GM18868 (cell line): ENCODE data around the gene PTPN4.
A peak's percentile ranks its signal among the peaks of the same experiment; 100 is the strongest.

ENCODE experiments used
- ATAC-seq: cut with Tn5 transposase; IDR thresholded peaks from one replicate; pipeline ENCODE4 v1.9.1; 2021; ENCODE audit warnings: mild to moderate bottlenecking, moderate library complexity; ENCODE audit not compliant: unreplicated experiment

PTPN4 gene

DNA sequence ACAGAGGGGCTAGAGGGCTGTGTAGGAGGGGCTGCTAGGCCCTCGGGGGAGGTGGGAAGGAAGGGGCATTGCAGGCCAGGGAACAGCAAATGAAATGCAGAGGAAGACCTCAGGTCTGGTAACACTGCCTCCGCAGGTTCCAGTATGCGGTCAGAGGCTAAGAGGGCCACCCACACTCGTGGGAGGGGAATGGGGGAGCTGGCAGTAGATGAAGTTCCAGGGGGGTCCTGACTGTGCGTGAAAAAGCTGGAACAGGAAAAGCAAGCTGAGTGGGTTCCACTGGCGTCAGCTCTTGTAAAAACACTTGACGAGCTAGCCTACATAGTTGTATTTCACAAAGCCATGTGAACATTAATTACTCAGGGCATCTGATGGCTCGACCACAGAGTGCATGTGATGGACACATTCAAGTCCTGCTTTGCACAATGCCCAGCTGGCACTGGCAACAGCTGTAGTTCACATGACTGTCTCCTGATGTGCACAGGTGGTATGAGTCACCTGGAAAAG lies 29.0 kb upstream of the PTPN4 start:
- no peak for ATAC-seq

DNA sequence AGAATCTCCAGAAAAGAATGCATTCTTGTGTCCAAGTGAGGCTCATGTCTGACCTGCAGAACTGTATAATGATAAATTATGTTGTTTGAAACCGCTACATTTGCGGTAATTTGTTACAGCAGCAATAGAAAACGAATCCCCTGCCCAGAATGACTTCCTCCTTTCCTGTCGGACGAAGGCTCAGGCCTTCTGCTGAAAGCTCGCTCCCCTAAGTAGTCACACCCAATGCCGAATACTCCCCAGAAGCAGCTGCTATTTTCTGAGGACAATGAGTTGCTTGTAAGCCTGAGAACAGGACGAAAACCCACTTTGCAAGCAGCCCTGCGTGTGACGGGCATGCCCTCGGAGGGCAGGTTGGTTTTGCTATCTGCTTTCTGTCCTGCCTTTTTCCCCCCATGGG lies 27.7 kb upstream of the PTPN4 start:
- ATAC-seq: no peak

DNA sequence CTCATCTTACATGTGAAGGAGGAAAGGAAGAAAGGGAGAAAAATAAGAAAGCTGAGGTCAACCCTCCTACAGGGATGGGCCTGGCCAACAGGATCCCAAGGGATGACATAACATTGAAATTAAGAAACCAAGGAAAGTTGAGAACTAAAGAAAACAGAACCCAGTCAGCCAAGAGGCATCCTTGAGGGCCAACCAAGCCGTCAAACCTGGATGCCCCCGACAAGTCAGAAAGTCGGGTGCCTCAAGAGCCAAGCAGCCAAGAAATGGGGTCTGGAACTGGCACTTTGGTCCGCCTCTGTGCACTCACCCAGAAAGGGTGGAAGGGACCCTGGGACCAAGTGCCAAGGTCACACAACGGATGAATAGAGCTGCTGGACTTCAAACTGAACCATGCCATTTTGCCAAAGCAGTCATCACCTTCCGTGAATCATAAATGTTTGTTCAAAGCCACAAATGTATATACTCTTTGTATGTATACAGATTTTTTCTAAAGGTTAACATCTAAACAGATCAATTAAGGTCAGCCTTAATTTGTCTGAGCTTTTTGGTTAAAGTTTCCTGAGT lies 27.0 kb upstream of the PTPN4 start:
- no peak for ATAC-seq

DNA sequence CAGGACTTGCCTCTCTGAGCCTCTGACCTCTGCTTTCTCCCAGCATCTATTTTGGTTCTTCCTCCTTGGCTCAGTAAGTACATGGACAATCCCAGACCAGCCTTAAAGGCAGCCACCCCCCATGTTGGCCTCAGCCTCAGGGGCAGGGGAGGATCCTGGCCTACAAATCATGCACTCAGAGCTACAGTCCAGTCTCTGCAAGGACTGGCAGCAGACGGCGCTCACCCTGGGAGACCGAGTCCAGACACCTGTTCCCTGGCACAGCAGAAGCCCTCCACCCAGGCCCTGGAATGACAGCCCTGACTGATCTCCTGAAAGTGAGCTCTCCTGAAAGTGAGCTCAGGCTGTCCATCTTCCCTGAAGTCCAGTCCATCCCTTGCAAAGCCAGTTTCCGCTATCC lies 25.7 kb upstream of the PTPN4 start:
- ATAC-seq: no peak

DNA sequence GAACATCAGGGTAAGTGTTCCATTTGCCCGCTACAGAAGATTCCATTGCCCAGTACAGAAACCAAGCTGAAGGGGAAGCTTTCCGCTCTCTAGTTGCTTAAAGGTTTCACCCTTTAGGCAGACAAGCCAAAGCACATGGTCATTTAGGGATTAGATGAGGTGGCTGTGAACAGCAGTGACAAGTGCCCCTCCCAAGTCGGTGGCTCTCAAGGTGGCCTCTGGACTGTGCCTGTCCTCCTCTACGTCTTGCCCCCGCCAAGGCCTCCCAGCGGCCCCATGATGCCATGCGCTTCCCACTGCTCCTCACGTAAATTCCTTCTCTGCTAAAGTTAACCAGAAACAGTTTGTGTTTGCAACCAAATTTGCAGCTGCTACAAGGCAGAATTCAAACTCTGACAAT lies 24.2 kb upstream of the PTPN4 start:
- no peak for ATAC-seq

DNA sequence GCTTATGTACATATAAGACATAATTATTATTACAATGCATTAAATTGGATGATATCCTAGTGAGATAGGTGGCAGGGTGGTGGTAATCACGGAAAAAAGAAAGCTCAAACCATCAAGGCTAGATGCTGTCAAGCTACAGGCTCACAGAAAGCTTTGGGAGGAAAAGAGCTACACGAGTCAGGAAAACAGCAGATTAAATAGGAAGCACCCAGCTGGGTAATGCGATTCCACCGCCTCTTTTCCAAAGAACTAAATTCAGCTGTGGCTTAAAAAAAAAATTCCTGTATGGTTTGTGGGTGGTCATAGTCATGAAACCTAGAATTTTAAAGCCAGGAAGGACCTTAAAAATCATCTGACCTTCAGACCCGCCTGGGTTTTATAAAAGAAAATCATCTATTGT lies 23.7 kb upstream of the PTPN4 start:
- ATAC-seq: no peak

DNA sequence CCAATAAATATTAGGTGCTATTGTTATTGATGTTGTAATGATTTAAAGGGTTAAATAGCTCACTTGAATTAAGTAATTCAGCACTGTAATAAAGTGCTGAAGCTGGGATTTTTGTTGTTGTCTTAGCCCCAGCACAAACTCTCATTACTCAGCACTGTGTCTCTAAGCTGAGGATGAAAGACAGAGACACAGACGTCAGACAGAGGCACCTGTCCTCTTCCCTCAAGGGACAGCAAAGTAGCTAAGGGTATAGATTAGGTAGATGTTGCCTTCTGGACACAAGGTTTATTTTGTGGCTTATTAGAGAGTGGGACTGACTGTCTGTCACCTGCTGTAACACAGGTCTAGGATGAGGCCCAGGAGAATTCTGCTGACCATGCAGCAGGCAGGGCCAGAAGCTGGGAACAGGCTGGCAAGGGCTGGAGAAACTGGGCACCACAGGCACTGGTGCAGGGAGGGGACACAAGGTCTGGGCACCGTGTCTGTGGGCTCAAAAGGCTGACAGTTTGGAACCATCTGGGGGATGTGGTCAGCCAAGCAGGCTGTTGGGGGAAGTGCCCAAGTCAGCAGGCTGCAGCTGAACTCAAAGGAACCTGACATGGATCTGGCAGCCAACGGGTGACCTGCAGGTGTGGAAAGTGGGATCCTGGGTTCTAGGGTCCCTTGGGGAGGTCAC lies 20.0 kb upstream of the PTPN4 start:
- ATAC-seq: no peak

DNA sequence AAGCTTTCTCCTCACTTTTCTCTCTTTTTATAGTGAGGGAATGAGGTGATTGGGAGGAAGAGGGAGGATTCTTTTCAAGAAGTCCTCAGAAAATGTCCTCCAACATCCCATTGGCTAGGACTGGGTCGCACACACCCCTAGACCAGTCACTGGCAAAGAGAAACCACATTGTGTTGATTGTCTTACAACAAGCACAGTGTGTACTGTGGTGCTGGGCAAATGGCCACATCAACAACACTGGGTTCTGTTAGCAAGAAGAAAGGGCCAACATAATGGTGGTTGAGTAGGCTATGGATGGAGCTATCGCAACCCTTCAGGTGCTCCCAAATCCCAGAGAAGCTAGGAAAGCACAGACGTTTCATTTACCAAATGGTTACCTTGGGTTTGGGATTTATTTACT lies 18.7 kb upstream of the PTPN4 start:
- no peak for ATAC-seq

DNA sequence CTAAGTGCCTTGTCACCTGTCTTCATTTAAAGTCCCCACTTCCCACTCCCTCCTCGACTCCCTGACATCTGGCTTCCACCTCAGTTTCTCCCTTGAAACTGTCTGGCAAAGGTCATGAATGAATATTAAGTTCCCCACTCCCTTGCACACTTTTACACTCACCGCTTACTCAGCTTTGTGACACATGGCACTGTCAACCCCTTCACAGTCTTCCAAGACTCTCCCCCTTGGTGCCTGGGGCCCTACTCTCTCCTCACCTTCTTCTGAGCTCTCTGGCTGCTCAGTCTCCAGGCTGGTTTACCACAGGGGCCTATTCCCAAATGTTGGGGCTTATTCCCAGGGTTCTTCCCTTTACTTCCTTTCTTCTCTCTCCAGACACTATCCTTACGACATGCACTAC lies 17.9 kb upstream of the PTPN4 start:
- no peak for ATAC-seq

DNA sequence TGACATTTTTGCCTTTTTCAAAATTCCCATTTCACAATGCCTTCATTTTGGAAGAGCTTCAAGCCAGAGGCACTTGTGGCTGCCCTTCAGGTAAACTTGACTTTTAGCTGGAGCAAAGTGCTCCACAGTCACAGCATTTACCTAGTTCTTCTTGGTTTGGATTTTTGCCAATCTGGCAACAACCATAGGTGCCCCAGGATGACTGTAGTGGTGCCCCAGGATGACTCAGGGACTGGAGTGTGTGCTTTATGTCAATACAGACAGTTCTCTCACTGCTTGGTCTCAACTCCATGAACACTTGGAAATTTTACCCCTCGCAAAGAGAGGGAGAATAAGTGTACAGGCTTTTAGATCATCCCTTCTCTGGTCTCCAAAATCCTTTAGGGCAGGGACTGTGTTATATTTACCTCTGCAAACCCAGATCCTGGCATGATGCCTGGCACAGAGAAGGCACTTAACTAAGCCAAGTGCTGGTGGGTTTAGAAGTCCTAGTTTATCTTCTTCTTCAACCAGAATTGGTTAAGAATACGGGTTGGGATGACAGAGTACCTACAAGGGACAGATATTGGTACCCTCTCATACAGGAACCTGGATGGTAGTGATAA lies 15.3 kb upstream of the PTPN4 start:
- ATAC-seq: no peak

DNA sequence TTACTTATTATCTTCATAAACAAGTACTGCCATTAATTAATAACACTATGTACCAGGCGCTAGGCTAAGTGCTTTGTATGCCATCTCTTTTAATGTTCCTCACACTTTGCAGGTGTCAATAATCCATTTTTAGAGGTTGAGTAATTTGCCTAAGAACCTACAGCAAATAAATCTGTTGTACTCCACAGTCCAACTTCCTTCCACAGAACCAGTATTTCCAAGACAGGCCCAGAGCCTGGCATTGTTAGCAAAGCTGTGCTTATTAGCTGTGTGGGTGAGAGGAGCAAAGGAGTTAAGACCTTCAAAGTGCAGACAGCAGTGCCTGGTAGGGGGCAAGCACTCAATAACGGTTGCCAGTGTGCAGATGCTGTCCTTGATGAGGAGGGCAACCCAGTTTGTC lies 14.2 kb upstream of the PTPN4 start:
- ATAC-seq: no peak

DNA sequence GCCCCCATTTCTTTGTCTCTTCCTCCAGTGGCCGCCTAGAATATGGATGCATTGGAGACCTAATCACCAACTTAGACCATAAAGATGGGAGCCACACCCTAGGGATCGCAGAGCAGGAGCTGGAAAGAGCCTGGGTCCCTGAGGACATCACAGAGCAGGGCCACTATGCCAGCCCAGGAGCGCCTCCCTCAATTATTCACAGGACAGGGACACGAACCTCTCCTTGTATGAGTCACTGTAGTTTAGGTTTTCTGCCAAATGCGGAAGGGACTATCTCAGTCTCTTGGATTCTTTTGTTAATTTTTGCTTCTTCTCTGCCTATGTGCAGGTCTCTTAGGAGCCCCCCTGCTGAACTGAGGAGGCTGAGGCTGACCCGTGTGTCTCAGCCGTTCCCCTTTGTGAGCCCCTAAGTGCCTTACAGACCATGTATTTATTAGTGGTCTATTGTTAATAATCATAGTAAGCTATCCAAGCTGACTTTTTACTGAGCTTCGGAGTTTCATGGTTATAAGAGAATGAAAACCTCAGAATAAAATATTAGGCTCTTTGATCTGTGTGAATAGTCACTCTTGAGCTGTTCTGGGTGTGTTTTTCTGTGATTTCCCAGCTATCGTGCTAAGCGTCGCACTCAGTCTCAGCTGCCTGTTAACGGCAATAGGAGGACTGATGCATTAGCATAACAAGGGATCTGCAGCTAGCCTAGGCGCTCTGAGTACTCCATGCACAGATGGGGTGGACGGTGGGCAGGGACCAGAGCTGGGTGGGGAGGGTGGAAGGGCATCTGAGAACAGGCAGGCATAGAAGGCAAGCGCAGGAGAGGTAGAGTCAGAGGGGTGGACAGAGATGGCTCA lies 12.7 kb upstream of the PTPN4 start:
- ATAC-seq: no peak

DNA sequence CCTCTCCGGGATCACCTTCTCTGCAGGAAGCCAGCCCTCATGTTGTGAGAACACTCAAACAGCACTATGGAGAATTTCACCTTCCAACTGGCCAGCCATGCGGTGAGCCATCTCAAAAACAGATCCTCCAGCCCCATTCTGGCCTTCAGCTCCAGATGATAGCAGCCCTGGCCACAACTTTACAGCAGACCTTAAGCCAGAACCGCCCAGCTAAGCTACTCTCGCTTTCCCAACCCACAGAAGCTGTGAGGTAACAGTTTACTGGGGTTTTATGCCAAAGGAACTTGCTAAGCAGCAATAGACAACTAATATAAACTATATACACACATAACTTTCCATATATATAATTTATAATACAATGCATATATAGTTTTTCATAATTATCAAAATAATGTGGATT lies 11.6 kb upstream of the PTPN4 start:
- no peak for ATAC-seq

DNA sequence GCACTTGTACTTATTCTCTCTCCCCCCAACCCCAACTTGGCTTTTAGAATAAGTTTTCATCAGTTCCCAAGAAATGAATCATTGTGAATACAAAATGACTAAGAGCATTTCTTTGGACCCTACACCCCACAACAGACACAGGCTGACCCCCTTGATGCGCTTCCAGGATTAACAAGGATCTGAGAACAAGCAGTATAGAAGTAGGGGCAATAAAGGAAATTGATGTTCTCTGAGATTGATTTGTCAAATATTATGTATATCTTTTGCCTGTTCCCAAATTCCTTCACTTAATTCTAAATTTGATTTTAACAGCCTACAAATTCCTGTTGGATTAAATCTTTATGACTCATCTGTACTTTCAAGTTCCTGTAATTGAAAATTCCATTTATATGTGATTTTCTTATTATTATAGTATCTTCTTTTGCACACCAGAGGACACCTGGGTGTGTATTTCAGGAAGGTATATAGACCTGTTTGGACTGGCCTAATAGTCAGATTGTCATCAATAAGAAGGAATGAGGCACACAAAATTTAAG lies 10.2 kb upstream of the PTPN4 start:
- ATAC-seq: no peak

DNA sequence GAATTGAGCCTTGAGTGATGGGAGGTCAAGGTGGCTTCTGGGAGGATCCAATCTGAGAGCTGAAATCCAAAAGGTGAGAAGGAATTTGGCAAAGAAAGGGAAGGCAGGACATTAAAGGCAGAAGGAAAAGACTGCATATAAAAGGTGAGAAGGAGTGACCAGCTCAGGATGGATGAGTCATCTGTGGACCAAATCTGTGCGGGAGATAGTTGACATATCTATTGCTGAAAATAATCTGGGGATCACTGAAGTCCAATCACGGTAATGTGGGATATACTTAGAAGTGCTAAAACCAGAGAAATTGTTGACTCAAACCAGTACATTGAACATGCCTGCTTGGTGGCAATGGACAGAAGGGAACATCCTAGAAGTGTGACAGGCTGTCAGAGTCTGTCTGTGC lies 8.0 kb upstream of the PTPN4 start:
- no peak for ATAC-seq

DNA sequence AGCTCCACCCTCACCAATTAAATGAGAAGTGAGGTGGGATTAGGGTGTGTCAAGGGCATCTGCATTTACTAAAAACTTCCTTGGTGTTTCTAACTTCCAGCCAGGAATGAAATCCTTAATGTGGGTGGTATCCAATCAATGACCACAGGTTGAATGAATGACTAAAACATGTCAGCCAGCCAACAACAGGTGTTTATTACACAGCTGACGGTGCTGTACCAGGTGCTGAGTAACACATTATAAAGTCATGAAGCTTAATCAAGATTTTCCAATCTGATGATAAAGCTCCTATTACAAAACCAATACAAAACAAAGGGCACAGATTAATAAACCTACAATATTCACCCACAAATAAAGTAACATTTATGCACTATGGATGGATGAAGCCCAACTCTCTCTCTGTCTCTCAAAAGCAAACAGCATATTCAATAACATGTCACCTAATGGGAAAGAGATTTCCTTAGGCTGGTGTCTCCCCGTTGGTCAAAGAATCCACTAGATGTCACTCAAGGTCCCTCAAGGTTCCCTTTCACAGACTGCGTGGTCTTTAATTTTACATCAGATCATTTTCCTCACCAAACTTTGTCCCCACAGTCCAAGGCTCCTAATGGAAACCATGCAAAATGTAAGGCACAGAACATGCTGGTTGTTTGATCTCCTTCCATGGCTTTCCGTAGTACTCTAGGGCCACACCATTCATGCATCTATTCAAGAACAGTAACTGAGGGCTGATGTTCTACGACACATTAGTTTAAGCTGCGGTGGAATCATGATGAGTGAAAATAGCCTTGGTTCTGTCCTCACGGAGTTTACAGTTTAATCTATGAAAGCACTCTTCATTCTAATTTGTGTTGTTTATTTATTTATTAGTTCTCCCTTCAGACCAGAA lies 6.4 kb upstream of the PTPN4 start:
- peak; percentile 73 for ATAC-seq

DNA sequence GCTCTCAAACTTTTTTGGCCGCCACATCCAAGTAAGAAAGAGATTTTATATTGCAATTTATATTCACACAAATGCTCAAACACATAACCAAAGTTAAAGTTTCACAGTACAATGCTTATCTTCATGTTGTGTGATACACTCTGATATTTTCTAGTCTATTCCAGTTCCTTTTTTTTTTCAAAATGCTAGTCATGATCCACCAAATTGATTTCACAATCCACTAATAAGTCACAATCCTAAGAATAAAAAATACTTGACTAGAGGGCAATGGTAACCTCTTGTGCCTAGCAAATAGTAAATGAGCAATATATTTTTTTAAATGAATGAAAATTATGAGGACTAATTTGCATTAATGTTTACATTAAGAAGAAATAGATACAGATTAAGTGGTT lies 5.8 kb upstream of the PTPN4 start:
- ATAC-seq: no peak

DNA sequence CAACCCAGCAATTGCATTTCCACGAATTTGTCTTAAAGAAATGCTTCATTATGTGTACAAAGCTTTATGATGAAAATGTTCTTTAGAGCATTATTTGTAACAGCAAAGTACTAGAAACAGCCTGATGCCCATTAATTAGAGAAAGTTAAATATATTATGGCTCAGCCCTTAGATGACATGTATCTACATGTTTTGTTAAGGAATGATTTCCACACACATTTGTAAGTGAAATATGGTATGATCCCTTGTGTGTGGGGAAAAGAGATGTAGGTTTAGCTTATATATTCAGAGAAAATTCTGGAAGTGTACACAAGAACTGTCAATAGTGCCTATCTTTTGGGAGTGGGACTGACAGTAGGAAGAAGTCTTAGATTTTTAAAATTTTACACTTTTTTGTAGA lies 3.8 kb upstream of the PTPN4 start:
- no peak for ATAC-seq

DNA sequence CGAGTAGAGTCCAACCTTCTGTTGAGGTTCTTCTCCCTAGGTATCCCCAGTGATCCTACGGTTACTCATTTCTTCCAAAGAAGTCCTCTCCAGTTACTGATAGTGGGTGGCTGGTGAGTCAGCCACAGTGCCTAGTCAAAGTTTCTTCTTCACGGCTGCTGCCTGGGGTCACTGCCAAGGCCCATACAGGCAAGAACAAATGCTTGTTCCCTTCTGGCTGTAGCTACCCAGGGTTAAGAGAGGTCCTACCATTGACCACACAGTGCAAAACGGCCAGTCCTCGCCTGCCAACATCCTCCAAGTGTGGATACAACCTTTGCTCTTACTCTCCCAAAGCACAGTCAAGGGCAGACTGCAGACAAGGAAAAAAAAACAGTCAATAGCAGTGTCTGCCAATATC lies 2.9 kb upstream of the PTPN4 start:
- no peak for ATAC-seq

DNA sequence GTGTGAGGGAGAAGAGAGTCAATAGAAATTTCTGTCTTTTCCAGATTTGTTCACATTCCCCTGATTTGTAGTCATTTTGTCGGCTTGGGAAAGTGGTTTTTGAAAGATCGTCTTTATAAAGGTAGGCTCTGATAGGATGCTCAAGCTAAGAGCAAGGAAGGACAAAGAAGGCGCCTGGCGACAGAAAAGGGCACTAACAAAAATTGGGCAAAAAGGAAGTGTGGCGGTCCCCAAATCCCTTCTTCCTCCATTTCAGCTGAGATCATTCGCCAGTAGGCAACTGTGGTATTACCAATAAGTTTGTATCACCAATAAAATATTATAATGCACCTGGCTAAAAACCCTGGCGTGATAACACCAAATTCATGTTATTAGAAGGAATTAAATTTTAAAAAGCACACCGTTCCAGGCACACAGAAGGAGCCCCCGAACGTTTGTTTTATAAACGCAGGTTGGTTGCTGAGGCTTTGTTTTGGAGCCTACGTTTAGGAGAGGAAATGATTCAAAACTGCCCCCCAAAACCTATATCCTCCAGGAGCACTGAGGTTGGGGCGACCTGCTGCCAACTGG lies 756 bp upstream of the PTPN4 start:
- ATAC-seq: no peak
